RWPE2 (cell line): ENCODE data around the gene PTPRD.

Experiments used
- ATAC-seq: fragments of 200-7000 bp; cut with Tn5 transposase; 3 replicates; pipeline ENCODE4 v1.9.1; 2021; ENCODE audit warnings: low read depth
- DNase-seq: peaks from one replicate; pipeline ENCODE4 v3.0.0-alpha.2; 2020; ENCODE audit warnings: low spot score
- H3K27ac ChIP-seq: fragments of 450-650 bp; 2 replicates; pipeline ENCODE4 v1.5.1; 2017; ENCODE audit warnings: mild to moderate bottlenecking; ENCODE audit not compliant: poor library complexity, severe bottlenecking
- H3K27me3 ChIP-seq: fragments of 250-450 bp; sonication (Bioruptor Pico); 2 replicates; pipeline ENCODE4 v1.5.1; 2021; ENCODE audit warnings: mild to moderate bottlenecking, moderate library complexity; ENCODE audit not compliant: insufficient read depth, poor library complexity, severe bottlenecking
- H3K36me3 ChIP-seq: fragments of 250-450 bp; sonication (Bioruptor Pico); 2 replicates; pipeline ENCODE4 v1.5.1; 2020; ENCODE audit warnings: low read depth, mild to moderate bottlenecking, moderate library complexity
- H3K4me1 ChIP-seq: fragments of 250-450 bp; sonication (Bioruptor Pico); 2 replicates; pipeline ENCODE4 v1.5.1; 2021; ENCODE audit warnings: mild to moderate bottlenecking, moderate library complexity; ENCODE audit not compliant: insufficient read depth, poor library complexity, severe bottlenecking
- H3K4me3 ChIP-seq: fragments of 250-450 bp; sonication (Bioruptor Pico); 2 replicates; pipeline ENCODE4 v1.5.1; 2021; ENCODE audit warnings: mild to moderate bottlenecking, moderate library complexity; ENCODE audit not compliant: severe bottlenecking
- H3K9me3 ChIP-seq: fragments of 250-450 bp; sonication (Bioruptor Pico); 2 replicates; pipeline ENCODE4 v1.5.1; 2021; ENCODE audit warnings: mild to moderate bottlenecking, moderate library complexity; ENCODE audit not compliant: severe bottlenecking
- TF ChIP-seq, protein P1 (sequence below): fragments of 450-650 bp; IDR thresholded peaks from one replicate; pipeline ENCODE4 v1.5.1; 2017; ENCODE audit warnings: mild to moderate bottlenecking, moderate library complexity; ENCODE audit not compliant: poor library complexity, severe bottlenecking

Gene PTPRD

GRCh38 chr9:8895106-8895860, 1717.5 kb downstream of the PTPRD start:
- TF ChIP-seq, protein P1, sequence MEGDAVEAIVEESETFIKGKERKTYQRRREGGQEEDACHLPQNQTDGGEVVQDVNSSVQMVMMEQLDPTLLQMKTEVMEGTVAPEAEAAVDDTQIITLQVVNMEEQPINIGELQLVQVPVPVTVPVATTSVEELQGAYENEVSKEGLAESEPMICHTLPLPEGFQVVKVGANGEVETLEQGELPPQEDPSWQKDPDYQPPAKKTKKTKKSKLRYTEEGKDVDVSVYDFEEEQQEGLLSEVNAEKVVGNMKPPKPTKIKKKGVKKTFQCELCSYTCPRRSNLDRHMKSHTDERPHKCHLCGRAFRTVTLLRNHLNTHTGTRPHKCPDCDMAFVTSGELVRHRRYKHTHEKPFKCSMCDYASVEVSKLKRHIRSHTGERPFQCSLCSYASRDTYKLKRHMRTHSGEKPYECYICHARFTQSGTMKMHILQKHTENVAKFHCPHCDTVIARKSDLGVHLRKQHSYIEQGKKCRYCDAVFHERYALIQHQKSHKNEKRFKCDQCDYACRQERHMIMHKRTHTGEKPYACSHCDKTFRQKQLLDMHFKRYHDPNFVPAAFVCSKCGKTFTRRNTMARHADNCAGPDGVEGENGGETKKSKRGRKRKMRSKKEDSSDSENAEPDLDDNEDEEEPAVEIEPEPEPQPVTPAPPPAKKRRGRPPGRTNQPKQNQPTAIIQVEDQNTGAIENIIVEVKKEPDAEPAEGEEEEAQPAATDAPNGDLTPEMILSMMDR: no peak
- H3K27me3 ChIP-seq: peaks cover 4% of the 10 kb centered on the region
- no peak overlapping the region for H3K27ac ChIP-seq
- H3K9me3 ChIP-seq: no peaks in the 10 kb centered on the region
- no peaks in the 10 kb centered on the region for H3K4me1 ChIP-seq
- no peaks in the 10 kb centered on the region for H3K36me3 ChIP-seq
- no peak for ATAC-seq
- no peak for DNase-seq
- H3K4me3 ChIP-seq: no peak overlapping the region

GRCh38 chr9:8890695-8891094, 1722.1 kb downstream of the PTPRD start:
- TF ChIP-seq, protein P1: no peak
- Histone ChIP-seq H3K4me3 (no peak overlapping the region), H3K4me1 (no peaks in the 10 kb centered on the region), H3K27ac (no peak overlapping the region), H3K9me3 (no peaks in the 10 kb centered on the region), H3K27me3 (peaks cover 4% of the 10 kb centered on the region), H3K36me3 (no peaks in the 10 kb centered on the region)
- no peak for ATAC-seq
- no peak for DNase-seq

DNA sequence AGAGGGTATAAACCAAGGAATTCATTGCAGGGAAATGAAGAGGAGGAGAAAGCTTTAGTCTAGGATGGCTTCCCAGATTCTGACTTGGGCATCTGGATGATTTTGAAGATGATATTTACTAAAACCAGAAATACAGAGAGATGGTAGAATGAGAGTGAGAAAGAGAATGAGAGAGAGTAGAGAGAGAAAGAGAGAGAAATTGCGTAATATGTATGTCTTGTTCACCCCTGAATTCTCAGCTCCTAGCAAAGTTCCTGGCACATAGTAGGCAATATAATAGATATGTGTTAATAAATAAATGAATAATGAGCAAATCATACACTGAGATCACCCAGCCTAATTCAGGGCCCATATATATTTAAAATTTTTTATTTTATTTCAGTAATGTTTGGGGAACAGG, 1723.7 kb downstream of the PTPRD start:
- no peak overlapping the region for H3K27ac ChIP-seq
- no peak overlapping the region for H3K4me3 ChIP-seq
- no peaks in the 10 kb centered on the region for H3K27me3 ChIP-seq
- H3K36me3 ChIP-seq: no peaks in the 10 kb centered on the region
- H3K9me3 ChIP-seq: no peaks in the 10 kb centered on the region
- TF ChIP-seq, protein P1: no peak
- DNase-seq (no peak), ATAC-seq (no peak)
- H3K4me1 ChIP-seq: no peaks in the 10 kb centered on the region

GRCh38 chr9:8888591-8888990, 1724.2 kb downstream of the PTPRD start:
- no peaks in the 10 kb centered on the region for H3K4me1 ChIP-seq
- no peaks in the 10 kb centered on the region for H3K9me3 ChIP-seq
- H3K36me3 ChIP-seq: no peaks in the 10 kb centered on the region
- no peak overlapping the region for H3K4me3 ChIP-seq
- TF ChIP-seq, protein P1: no peak
- H3K27ac ChIP-seq: no peak overlapping the region
- H3K27me3 ChIP-seq: no peaks in the 10 kb centered on the region
- ATAC-seq: no peak
- DNase-seq: no peak

DNA sequence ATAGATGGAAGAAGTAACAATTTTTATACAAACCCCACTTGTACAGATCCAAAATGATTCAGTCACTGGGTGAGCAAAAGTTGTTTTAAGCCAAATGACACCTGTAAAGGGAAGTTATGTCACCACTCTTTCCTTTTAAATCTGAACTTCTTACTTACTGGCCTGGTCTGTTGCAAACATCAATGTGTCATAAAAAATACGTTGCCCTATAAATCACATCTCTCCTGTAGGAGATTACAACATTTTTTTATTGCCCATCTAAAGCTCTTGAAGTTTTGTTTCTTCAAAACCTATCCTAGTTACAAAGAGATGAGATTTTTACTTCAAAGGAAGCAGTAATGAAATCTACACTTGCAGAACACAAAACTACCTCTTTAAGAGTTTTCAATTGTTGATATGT, 1725.4 kb downstream of the PTPRD start:
- Histone ChIP-seq H3K4me3 (no peak overlapping the region), H3K9me3 (no peaks in the 10 kb centered on the region), H3K27me3 (no peaks in the 10 kb centered on the region), H3K36me3 (no peaks in the 10 kb centered on the region), H3K4me1 (no peaks in the 10 kb centered on the region), H3K27ac (no peak overlapping the region)
- no peak for ATAC-seq
- DNase-seq: no peak
- TF ChIP-seq, protein P1: no peak
